ENCODE results near the gene EYS.

GRCh38 chr6:63740709-63741108 is 1966.3 kb downstream of the EYS start:
- TF ChIP-seq ZFP36 (IDR thresholded peaks at IDR 0.05; ENCODE audit: borderline replicate concordance, partially characterized antibody) (no peak), BCL3 (IDR thresholded peaks at IDR 0.05) (no peak), CBX8 (IDR thresholded peaks at IDR 0.05) (no peak), RAD21 (conservative IDR thresholded peaks at IDR 0.05 in 1 of 2, IDR thresholded peaks at IDR 0.05 in 1 of 2) (no peak), CTCF (IDR thresholded peaks at IDR 0.05) (no peak), PBX3 (IDR thresholded peaks at IDR 0.05) (no peak), POLR2A (IDR thresholded peaks at IDR 0.05; ENCODE audit: low read length) (no peak), HOXB13 (CRISPR knock-in tag; IDR thresholded peaks at IDR 0.05; ENCODE audit: low read depth) (no peak), JUNB (IDR thresholded peaks at IDR 0.05) (no peak), USF2 (IDR thresholded peaks at IDR 0.05) (no peak), MAZ (IDR thresholded peaks at IDR 0.05; ENCODE audit: borderline replicate concordance, low read depth, low read length) (no peak)

Measured in A549 (cell line).